Testis (tissue), 2 donors: ENCODE results near the gene PDGFD.

Experiments used
- CTCF ChIP-seq, 3 experiments: fragments of 450-650 bp in 2 of 3; fragments of 200-600 bp in 1 of 3; sonication (generic) in 1 of 3; IDR thresholded peaks; one replicate each; pipeline ENCODE4 v1.5.1; 2016 to 2019; ENCODE audit warnings: antibody characterized with exemption in 3 of 3, mild to moderate bottlenecking in 2 of 3, moderate library complexity in 1 of 3
- POLR2A ChIP-seq: fragments of 450-650 bp; IDR thresholded peaks from one replicate; pipeline ENCODE4 v1.6.1; 2017; ENCODE audit warnings: antibody characterized with exemption, mild to moderate bottlenecking, moderate library complexity

DNA sequence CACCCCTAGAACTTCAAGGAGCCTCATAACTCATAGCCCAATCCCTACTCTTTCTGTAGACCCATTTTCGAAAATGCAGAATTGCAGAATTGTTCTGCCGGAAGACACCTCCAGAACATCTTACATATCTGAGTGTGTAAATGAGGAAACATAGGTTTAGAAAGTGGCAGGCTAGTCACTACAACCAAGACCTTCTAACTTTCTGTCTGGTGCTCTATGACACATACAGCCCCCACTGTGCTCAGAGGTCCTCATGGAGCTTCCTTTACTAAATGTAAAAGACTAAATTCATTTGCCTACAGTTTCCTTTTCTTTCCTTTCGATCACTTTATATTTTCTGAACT lies 259.7 kb downstream of the PDGFD start:
- TF ChIP-seq CTCF (IDR thresholded peaks at IDR 0.05) (no peak), POLR2A (no peak)
